Osteocyte (in vitro differentiated cells): Measurements from ENCODE around the gene SERPINE1. TPM values are rescaled to one million over a fixed set of nuclear protein-coding genes. Genes with fewer than 3 reads are reported as not detected.
A peak's percentile ranks its signal among the peaks of the same experiment; 100 is the strongest.

Experiments used
- DNase-seq: peaks from one replicate; pipeline ENCODE4 v3.0.0; 2021; ENCODE audit warnings: mixed read lengths; ENCODE audit not compliant: unreplicated experiment; ENCODE audit errors: extremely low spot score
- H3K27ac Mint-ChIP-seq: one replicate; pipeline ENCODE4 v1.8.0; 2021; ENCODE audit warnings: mild to moderate bottlenecking, mixed read lengths; ENCODE audit not compliant: unreplicated experiment
- H3K27me3 Mint-ChIP-seq: one replicate; pipeline ENCODE4 v1.8.0; 2021; ENCODE audit warnings: mixed read lengths; ENCODE audit not compliant: unreplicated experiment
- H3K36me3 Mint-ChIP-seq: one replicate; pipeline ENCODE4 v1.8.0; 2021; ENCODE audit warnings: mixed read lengths; ENCODE audit not compliant: unreplicated experiment
- H3K4me1 Mint-ChIP-seq: one replicate; pipeline ENCODE4 v1.8.0; 2021; ENCODE audit warnings: mixed read lengths; ENCODE audit not compliant: unreplicated experiment
- H3K4me3 Mint-ChIP-seq: one replicate; pipeline ENCODE4 v1.8.0; 2021; ENCODE audit warnings: mild to moderate bottlenecking, moderate library complexity, mixed read lengths; ENCODE audit not compliant: unreplicated experiment
- H3K9me3 Mint-ChIP-seq: one replicate; pipeline ENCODE4 v1.8.0; 2021; ENCODE audit warnings: mixed read lengths; ENCODE audit not compliant: unreplicated experiment
- CTCF ChIP-seq: fragments of 200-600 bp; sonication (generic); IDR thresholded peaks from 2 replicates; pipeline ENCODE4 v1.5.0; 2021; ENCODE audit warnings: antibody characterized with exemption, mild to moderate bottlenecking, moderate library complexity
- total RNA-seq: library from RNA; stranded (reverse); gene quantifications from 2 replicates; pipeline ENCODE4 v1.2.1, GENCODE V29; 2021

The SERPINE1 gene
- total RNA-seq, 1 donor from 2014 or later: 328 TPM

GRCh38 chr7:101156866-101157589, 30.1 kb downstream of the SERPINE1 start:
- no peak overlapping the region for H3K4me3 Mint-ChIP-seq
- H3K4me1 Mint-ChIP-seq: peaks cover 12% of the 10 kb centered on the region
- H3K36me3 Mint-ChIP-seq: peaks cover 18% of the 10 kb centered on the region
- DNase-seq: no peak
- no peak for TF ChIP-seq CTCF
- no peaks in the 10 kb centered on the region for H3K9me3 Mint-ChIP-seq
- peaks cover 2% of the 10 kb centered on the region for H3K27me3 Mint-ChIP-seq
- no peak overlapping the region for H3K27ac Mint-ChIP-seq

GRCh38 chr7:101159696-101160674, 33.1 kb downstream of the SERPINE1 start:
- Mint-ChIP-seq H3K4me1 (peaks cover 24% of the 10 kb centered on the region), H3K27me3 (peaks cover 9% of the 10 kb centered on the region), H3K9me3 (no peaks in the 10 kb centered on the region), H3K4me3 (no peak overlapping the region), H3K27ac (no peak overlapping the region), H3K36me3 (peaks cover 18% of the 10 kb centered on the region)
- no peak for DNase-seq
- no peak for TF ChIP-seq CTCF

- Mint-ChIP-seq H3K27ac (no peak overlapping the region), H3K27me3 (peaks cover 15% of the 10 kb centered on the region), H3K36me3 (peaks cover 18% of the 10 kb centered on the region), H3K4me1 (peaks cover 25% of the 10 kb centered on the region), H3K4me3 (no peak overlapping the region), H3K9me3 (no peaks in the 10 kb centered on the region)
- no peak for DNase-seq
- TF ChIP-seq CTCF: no peak
These were observed 34.0 kb downstream of the SERPINE1 start for GRCh38 chr7:101160910-101161309.

GRCh38 chr7:101161692-101162471, 35.0 kb downstream of the SERPINE1 start:
- Mint-ChIP-seq H3K4me1 (peaks cover 28% of the 10 kb centered on the region), H3K36me3 (peaks cover 13% of the 10 kb centered on the region), H3K27ac (no peak overlapping the region), H3K4me3 (peak overlapping the region; percentile 68), H3K9me3 (no peaks in the 10 kb centered on the region), H3K27me3 (peaks cover 22% of the 10 kb centered on the region)
- DNase-seq: no peak
- TF ChIP-seq CTCF: no peak
